Thoracic aorta (tissue), 2 donors: ENCODE data around the gene C1QL1. TPM values are rescaled to one million over a fixed set of nuclear protein-coding genes. Genes with fewer than 3 reads are reported as not detected.

Experiments
- ATAC-seq: fragments of 150-250 bp; one replicate; pipeline ENCODE4 v1.8.0; 2017; ENCODE audit warnings: low read depth; ENCODE audit not compliant: insufficient number of reproducible peaks, low FRiP score
- DNase-seq: peaks from one replicate; pipeline ENCODE4 v3.0.0-alpha.2; 2020; ENCODE audit warnings: low spot score
- H3K27ac ChIP-seq, 2 donors: fragments of 200-600 bp; sonication (generic); 1 replicate in 1 of 2; 2 replicates in 1 of 2; pipeline ENCODE4 v1.5.1; 2016; ENCODE audit warnings: mild to moderate bottlenecking in 2 of 2, moderate library complexity in 2 of 2
- H3K27me3 ChIP-seq: fragments of 200-600 bp; sonication (generic); replicated peaks from 2 replicates; pipeline ENCODE4 v1.6.0; 2016; ENCODE audit warnings: mild to moderate bottlenecking; ENCODE audit not compliant: insufficient read depth
- H3K36me3 ChIP-seq: fragments of 200-600 bp; sonication (generic); one replicate; pipeline ENCODE4 v1.5.1; 2016
- H3K4me1 ChIP-seq, 2 donors: fragments of 200-600 bp; sonication (generic); 1 replicate in 1 of 2; 2 replicates in 1 of 2; pipeline versions ENCODE4 v1.5.1 to v1.6.0; 2016; ENCODE audit warnings: low read depth in 2 of 2, mild to moderate bottlenecking in 1 of 2; ENCODE audit not compliant: control insufficient read depth in 1 of 2
- H3K4me3 ChIP-seq: fragments of 200-600 bp; sonication (generic); 2 replicates; pipeline ENCODE4 v1.5.1; 2016; ENCODE audit warnings: mild to moderate bottlenecking
- H3K9me3 ChIP-seq: fragments of 200-600 bp; sonication (generic); 2 replicates; pipeline ENCODE4 v1.5.1; 2016
- CTCF ChIP-seq: fragments of 200-600 bp; sonication (generic); IDR thresholded peaks from one replicate; pipeline ENCODE4 v1.5.1; 2019; ENCODE audit warnings: antibody characterized with exemption
- total RNA-seq, 2 donors: library from RNA; depleted of rRNA; stranded (reverse); fragments of >200 nt; gene quantifications; one replicate each; pipeline versions ENCODE4 v1.1.0 to v1.2.3, GENCODE V29; 2016

Gene C1QL1
- total RNA-seq, 2 donors from 2014 or later, result 0.68 TPM; not detected in 1

GRCh38 chr17:44967907-44968224, 237 bp downstream of the C1QL1 start:
- no peak for TF ChIP-seq CTCF
- DNase-seq, result no peak
- H3K4me1 ChIP-seq, result peaks cover 14 to 33% of the 10 kb centered on the region in 2 donors
- peak overlapping the region; percentile 52 for H3K4me3 ChIP-seq
- no peaks in the 10 kb centered on the region for H3K36me3 ChIP-seq
- H3K27me3 ChIP-seq, result peaks cover 18% of the 10 kb centered on the region
- ATAC-seq, result no peak
- no peaks in the 10 kb centered on the region for H3K9me3 ChIP-seq
- H3K27ac ChIP-seq, result no peak overlapping the region

- Histone ChIP-seq H3K4me3 (peak overlapping the region; percentile 52), H3K27me3 (peaks cover 18% of the 10 kb centered on the region), H3K4me1 (peaks cover 14 to 27% of the 10 kb centered on the region in 2 donors), H3K36me3 (no peaks in the 10 kb centered on the region), H3K27ac (peak overlapping the region in 1 of 2 donors; percentile 22), H3K9me3 (no peaks in the 10 kb centered on the region)
- ATAC-seq (no peak), DNase-seq (no peak)
- no peak for TF ChIP-seq CTCF
These were observed 837 bp downstream of the C1QL1 start for GRCh38 chr17:44967026-44967906.

- no peak for ATAC-seq
- TF ChIP-seq CTCF, result no peak
- Histone ChIP-seq H3K4me1 (peaks cover 14 to 27% of the 10 kb centered on the region in 2 donors), H3K36me3 (no peaks in the 10 kb centered on the region), H3K4me3 (no peak overlapping the region), H3K9me3 (no peaks in the 10 kb centered on the region), H3K27me3 (peaks cover 18% of the 10 kb centered on the region), H3K27ac (peak overlapping the region in 1 of 2 donors; percentile 22)
- no peak for DNase-seq
These were observed 1.6 kb downstream of the C1QL1 start for GRCh38 chr17:44966348-44967025.

- DNase-seq (no peak), ATAC-seq (no peak)
- peaks cover 14 to 27% of the 10 kb centered on the region in 2 donors for H3K4me1 ChIP-seq
- peaks cover 18% of the 10 kb centered on the region for H3K27me3 ChIP-seq
- H3K27ac ChIP-seq, result peak overlapping the region in 1 of 2 donors; percentile 3
- H3K4me3 ChIP-seq, result no peak overlapping the region
- no peaks in the 10 kb centered on the region for H3K9me3 ChIP-seq
- TF ChIP-seq CTCF, result no peak
- H3K36me3 ChIP-seq, result no peaks in the 10 kb centered on the region
These were observed 2.4 kb downstream of the C1QL1 start for GRCh38 chr17:44965481-44966234.

GRCh38 chr17:44961921-44962350, 6.2 kb downstream of the C1QL1 start:
- Histone ChIP-seq H3K27me3 (peaks cover 11% of the 10 kb centered on the region), H3K4me1 (peaks cover 3 to 8% of the 10 kb centered on the region in 2 donors), H3K36me3 (no peaks in the 10 kb centered on the region), H3K9me3 (no peaks in the 10 kb centered on the region), H3K27ac (no peak overlapping the region), H3K4me3 (no peak overlapping the region)
- ATAC-seq, result no peak
- TF ChIP-seq CTCF, result no peak
- no peak for DNase-seq
